ENCODE measurements around the gene RPS6KA5.

RPS6KA5 gene

GRCh38 chr14:90892970-90893369 is 167.5 kb downstream of the RPS6KA5 start:
- no peaks in the 10 kb centered on the region for H3K79me2 ChIP-seq (ENCODE audit: control insufficient read depth, insufficient read depth, low read length, poor library complexity)
- H2AK5ac ChIP-seq (ENCODE audit: low read length) = no peak overlapping the region
- no peaks in the 10 kb centered on the region for H3K4me1 ChIP-seq (ENCODE audit: control insufficient read depth in 1 of 2, insufficient read depth in 2 of 2, low read length in 2 of 2)
- H4K8ac ChIP-seq (ENCODE audit: low read depth, low read length) = no peak overlapping the region
- no peak overlapping the region for H2AFZ ChIP-seq (ENCODE audit: insufficient read depth, low read length, poor library complexity)
- H3K14ac ChIP-seq (ENCODE audit: low read length) = no peak overlapping the region
- H2BK120ac ChIP-seq (ENCODE audit: insufficient read depth, low read length, poor library complexity) = no peak overlapping the region
- no peak overlapping the region for H3K18ac ChIP-seq (ENCODE audit: low read length)
- H3K23ac ChIP-seq (ENCODE audit: low read length) = no peak overlapping the region
- H3K4me3 ChIP-seq (ENCODE audit: low read depth, low read length) = no peak overlapping the region
- H3K4me2 ChIP-seq (ENCODE audit: low read length) = no peak overlapping the region
- H4K91ac ChIP-seq (ENCODE audit: low read depth, low read length) = no peak overlapping the region
- no peaks in the 10 kb centered on the region for H3K27me3 ChIP-seq (ENCODE audit: insufficient read depth, low read length)
- no peaks in the 10 kb centered on the region for H3K36me3 ChIP-seq (ENCODE audit: control insufficient read depth in 1 of 2, insufficient read depth in 2 of 2, low read length in 2 of 2)
- H3K9me3 ChIP-seq (ENCODE audit: insufficient read depth, low read depth, low read length) = no peaks in the 10 kb centered on the region
- H3K9ac ChIP-seq (ENCODE audit: low read length) = no peak overlapping the region
- no peak overlapping the region for H3K4ac ChIP-seq (ENCODE audit: low read depth, low read length)
- no peaks in the 10 kb centered on the region for H3K79me1 ChIP-seq (ENCODE audit: low read length)
- no peak overlapping the region for H4K12ac ChIP-seq (ENCODE audit: low read depth, low read length)
- H2BK12ac ChIP-seq (ENCODE audit: low read length) = no peak overlapping the region
- H2BK5ac ChIP-seq (ENCODE audit: low read depth, low read length, poor library complexity) = no peak overlapping the region
- no peak overlapping the region for H3K27ac ChIP-seq (ENCODE audit: low read depth, low read length)
- DNase-seq = no peak

GRCh38 chr14:90891326-90891725 is 169.1 kb downstream of the RPS6KA5 start:
- H4K8ac ChIP-seq (ENCODE audit: low read depth, low read length) = no peak overlapping the region
- H3K18ac ChIP-seq (ENCODE audit: low read length) = no peak overlapping the region
- H3K27me3 ChIP-seq (ENCODE audit: insufficient read depth, low read length) = no peaks in the 10 kb centered on the region
- no peak overlapping the region for H2BK12ac ChIP-seq (ENCODE audit: low read length)
- H4K12ac ChIP-seq (ENCODE audit: low read depth, low read length) = no peak overlapping the region
- WGBS (ENCODE audit: extremely low coverage, insufficient coverage, insufficient read length) = no CpG with 5 or more reads among the region's 1 CpG
- H3K23ac ChIP-seq (ENCODE audit: low read length) = no peak overlapping the region
- H3K4ac ChIP-seq (ENCODE audit: low read depth, low read length) = no peak overlapping the region
- H3K4me2 ChIP-seq (ENCODE audit: low read length) = no peak overlapping the region
- no peaks in the 10 kb centered on the region for H3K4me1 ChIP-seq (ENCODE audit: control insufficient read depth in 1 of 2, insufficient read depth in 2 of 2, low read length in 2 of 2)
- H2AK5ac ChIP-seq (ENCODE audit: low read length) = no peak overlapping the region
- H3K79me2 ChIP-seq (ENCODE audit: control insufficient read depth, insufficient read depth, low read length, poor library complexity) = no peaks in the 10 kb centered on the region
- H3K36me3 ChIP-seq (ENCODE audit: control insufficient read depth in 1 of 2, insufficient read depth in 2 of 2, low read length in 2 of 2) = peaks cover 0 to 2% of the 10 kb centered on the region in 2 experiments
- DNase-seq = no peak
- no peaks in the 10 kb centered on the region for H3K9me3 ChIP-seq (ENCODE audit: insufficient read depth, low read depth, low read length)
- H3K14ac ChIP-seq (ENCODE audit: low read length) = no peak overlapping the region
- H3K9ac ChIP-seq (ENCODE audit: low read length) = no peak overlapping the region
- H2AFZ ChIP-seq (ENCODE audit: insufficient read depth, low read length, poor library complexity) = no peak overlapping the region
- no peaks in the 10 kb centered on the region for H3K79me1 ChIP-seq (ENCODE audit: low read length)
- no peak overlapping the region for H3K27ac ChIP-seq (ENCODE audit: low read depth, low read length)
- no peak overlapping the region for H2BK5ac ChIP-seq (ENCODE audit: low read depth, low read length, poor library complexity)
- no peak overlapping the region for H4K91ac ChIP-seq (ENCODE audit: low read depth, low read length)
- no peak overlapping the region for H2BK120ac ChIP-seq (ENCODE audit: insufficient read depth, low read length, poor library complexity)
- no peak overlapping the region for H3K4me3 ChIP-seq (ENCODE audit: low read depth, low read length)

DNA sequence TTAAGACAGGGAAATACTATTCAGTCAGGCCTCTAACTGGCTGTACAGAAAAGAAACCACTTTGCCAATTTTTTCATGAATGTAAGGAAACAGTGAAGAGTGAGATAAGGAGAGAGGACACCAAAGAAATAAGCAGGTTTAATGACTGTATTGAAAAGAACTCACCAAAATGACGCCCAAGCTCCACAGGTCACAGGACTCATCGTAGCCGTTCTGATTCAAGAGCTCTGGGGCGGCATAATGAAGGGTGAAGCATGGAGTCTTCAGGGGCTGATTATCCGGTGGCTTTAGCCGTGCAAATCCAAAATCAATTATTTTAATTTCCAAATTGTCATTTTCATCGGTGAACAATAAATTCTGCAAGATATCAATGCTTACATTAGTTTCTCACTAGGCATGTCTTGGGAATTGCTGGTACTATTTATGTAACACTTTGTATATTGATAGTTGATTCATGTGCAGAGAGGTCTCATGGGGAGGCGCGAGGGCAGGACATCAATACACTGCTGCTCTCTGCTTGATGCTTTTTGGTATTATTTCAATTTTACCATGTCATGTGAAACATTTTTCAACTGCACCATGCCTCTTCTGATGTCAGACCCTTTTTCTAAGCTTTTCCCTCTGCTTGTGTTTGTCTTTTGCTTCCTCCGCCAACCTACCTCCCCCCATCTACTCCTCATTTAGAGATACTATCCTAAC is 170.0 kb downstream of the RPS6KA5 start:
- H2AK5ac ChIP-seq (ENCODE audit: low read length) = no peak overlapping the region
- no peak overlapping the region for H3K27ac ChIP-seq (ENCODE audit: low read depth, low read length)
- H3K18ac ChIP-seq (ENCODE audit: low read length) = no peak overlapping the region
- H3K36me3 ChIP-seq (ENCODE audit: control insufficient read depth in 1 of 2, insufficient read depth in 2 of 2, low read length in 2 of 2) = peaks cover 0 to 2% of the 10 kb centered on the region in 2 experiments
- H3K4me3 ChIP-seq (ENCODE audit: low read depth, low read length) = no peak overlapping the region
- no peak overlapping the region for H3K9ac ChIP-seq (ENCODE audit: low read length)
- no peak overlapping the region for H3K14ac ChIP-seq (ENCODE audit: low read length)
- no CpG with 5 or more reads among the region's 10 CpGs for WGBS (ENCODE audit: extremely low coverage, insufficient coverage, insufficient read length)
- no peak overlapping the region for H3K4me2 ChIP-seq (ENCODE audit: low read length)
- H3K79me1 ChIP-seq (ENCODE audit: low read length) = no peaks in the 10 kb centered on the region
- no peaks in the 10 kb centered on the region for H3K27me3 ChIP-seq (ENCODE audit: insufficient read depth, low read length)
- H3K9me3 ChIP-seq (ENCODE audit: insufficient read depth, low read depth, low read length) = no peaks in the 10 kb centered on the region
- no peak overlapping the region for H4K91ac ChIP-seq (ENCODE audit: low read depth, low read length)
- no peaks in the 10 kb centered on the region for H3K79me2 ChIP-seq (ENCODE audit: control insufficient read depth, insufficient read depth, low read length, poor library complexity)
- no peak overlapping the region for H3K23ac ChIP-seq (ENCODE audit: low read length)
- H2BK12ac ChIP-seq (ENCODE audit: low read length) = no peak overlapping the region
- no peaks in the 10 kb centered on the region for H3K4me1 ChIP-seq (ENCODE audit: control insufficient read depth in 1 of 2, insufficient read depth in 2 of 2, low read length in 2 of 2)
- no peak overlapping the region for H2BK120ac ChIP-seq (ENCODE audit: insufficient read depth, low read length, poor library complexity)
- H4K12ac ChIP-seq (ENCODE audit: low read depth, low read length) = no peak overlapping the region
- no peak overlapping the region for H3K4ac ChIP-seq (ENCODE audit: low read depth, low read length)
- H2AFZ ChIP-seq (ENCODE audit: insufficient read depth, low read length, poor library complexity) = no peak overlapping the region
- DNase-seq = no peak
- no peak overlapping the region for H2BK5ac ChIP-seq (ENCODE audit: low read depth, low read length, poor library complexity)
- H4K8ac ChIP-seq (ENCODE audit: low read depth, low read length) = no peak overlapping the region

GRCh38 chr14:90886297-90886815 is 174.1 kb downstream of the RPS6KA5 start:
- Histone ChIP-seq H3K14ac (ENCODE audit: low read length) (no peak overlapping the region), H4K12ac (ENCODE audit: low read depth, low read length) (no peak overlapping the region), H2AFZ (ENCODE audit: insufficient read depth, low read length, poor library complexity) (no peak overlapping the region), H3K4me1 (ENCODE audit: control insufficient read depth in 1 of 2, insufficient read depth in 2 of 2, low read length in 2 of 2) (no peaks in the 10 kb centered on the region), H3K79me1 (ENCODE audit: low read length) (no peaks in the 10 kb centered on the region), H3K23ac (ENCODE audit: low read length) (no peak overlapping the region), H2BK12ac (ENCODE audit: low read length) (no peak overlapping the region), H2BK120ac (ENCODE audit: insufficient read depth, low read length, poor library complexity) (no peak overlapping the region), H3K9me3 (ENCODE audit: insufficient read depth, low read depth, low read length) (no peaks in the 10 kb centered on the region), H3K27me3 (ENCODE audit: insufficient read depth, low read length) (no peaks in the 10 kb centered on the region), H3K4me2 (ENCODE audit: low read length) (no peak overlapping the region), H4K8ac (ENCODE audit: low read depth, low read length) (no peak overlapping the region), H3K79me2 (ENCODE audit: control insufficient read depth, insufficient read depth, low read length, poor library complexity) (no peaks in the 10 kb centered on the region), H3K4me3 (ENCODE audit: low read depth, low read length) (no peak overlapping the region), H3K18ac (ENCODE audit: low read length) (no peak overlapping the region), H2AK5ac (ENCODE audit: low read length) (no peak overlapping the region), H3K9ac (ENCODE audit: low read length) (no peak overlapping the region), H2BK5ac (ENCODE audit: low read depth, low read length, poor library complexity) (no peak overlapping the region), H4K91ac (ENCODE audit: low read depth, low read length) (no peak overlapping the region), H3K4ac (ENCODE audit: low read depth, low read length) (no peak overlapping the region), H3K27ac (ENCODE audit: low read depth, low read length) (no peak overlapping the region), H3K36me3 (ENCODE audit: control insufficient read depth in 1 of 2, insufficient read depth in 2 of 2, low read length in 2 of 2) (peaks cover 0 to 2% of the 10 kb centered on the region in 2 experiments)
- peak in 1 of 2 donors; percentile 52 for DNase-seq
- no CpG with 5 or more reads among the region's 7 CpGs for WGBS (ENCODE audit: extremely low coverage, insufficient coverage, insufficient read length)
